Effector memory CD4-positive, alpha-beta T cell (primary cell): Measurements from ENCODE around the gene CLEC2L.

Source experiments
- DNase-seq, 3 donors: peaks; one replicate each; pipeline ENCODE4 v3.0.0-alpha.2; 2020
- H3K27ac ChIP-seq: 2 replicates; pipeline ENCODE4 v1.7.0; 2013; ENCODE audit warnings: mild to moderate bottlenecking, low read length, moderate library complexity; ENCODE audit not compliant: insufficient read depth, poor library complexity, severe bottlenecking
- H3K27me3 ChIP-seq: replicated peaks from 2 replicates; pipeline ENCODE4 v1.7.0; 2013; ENCODE audit warnings: mild to moderate bottlenecking, low read length; ENCODE audit not compliant: insufficient read depth, control insufficient read depth, poor library complexity, severe bottlenecking
- H3K36me3 ChIP-seq: 2 replicates; pipeline ENCODE4 v1.7.0; 2013; ENCODE audit warnings: mild to moderate bottlenecking, low read length, moderate library complexity; ENCODE audit not compliant: control insufficient read depth, insufficient read depth
- H3K4me1 ChIP-seq: 2 replicates; pipeline ENCODE4 v1.7.0; 2013; ENCODE audit warnings: low read length, mild to moderate bottlenecking; ENCODE audit not compliant: control insufficient read depth, insufficient read depth, poor library complexity, severe bottlenecking
- H3K4me3 ChIP-seq: 2 replicates; pipeline ENCODE4 v1.7.0; 2013; ENCODE audit warnings: low read length, low read depth, mild to moderate bottlenecking; ENCODE audit not compliant: insufficient read depth, poor library complexity, severe bottlenecking
- H3K9me3 ChIP-seq: 2 replicates; pipeline ENCODE4 v1.7.0; 2013; ENCODE audit warnings: mild to moderate bottlenecking, low read length, moderate library complexity; ENCODE audit not compliant: control insufficient read depth

Gene CLEC2L

GRCh38 chr7:139534096-139534495 is 10.6 kb downstream of the CLEC2L start:
- no peak for DNase-seq
- Histone ChIP-seq H3K4me1 (no peaks in the 10 kb centered on the region), H3K9me3 (no peaks in the 10 kb centered on the region), H3K27ac (no peak overlapping the region), H3K27me3 (no peaks in the 10 kb centered on the region), H3K4me3 (no peak overlapping the region), H3K36me3 (no peaks in the 10 kb centered on the region)

GRCh38 chr7:139534966-139535651 is 11.6 kb downstream of the CLEC2L start:
- Histone ChIP-seq H3K36me3 (no peaks in the 10 kb centered on the region), H3K4me3 (no peak overlapping the region), H3K27me3 (no peaks in the 10 kb centered on the region), H3K9me3 (no peaks in the 10 kb centered on the region), H3K4me1 (no peaks in the 10 kb centered on the region), H3K27ac (no peak overlapping the region)
- no peak for DNase-seq

- no peak overlapping the region for H3K4me3 ChIP-seq
- H3K4me1 ChIP-seq = no peaks in the 10 kb centered on the region
- H3K9me3 ChIP-seq = no peaks in the 10 kb centered on the region
- no peak overlapping the region for H3K27ac ChIP-seq
- DNase-seq = no peak
- no peaks in the 10 kb centered on the region for H3K36me3 ChIP-seq
- H3K27me3 ChIP-seq = no peaks in the 10 kb centered on the region
These were observed 12.7 kb downstream of the CLEC2L start for GRCh38 chr7:139536152-139536551.

GRCh38 chr7:139538881-139539635 is 15.6 kb downstream of the CLEC2L start:
- Histone ChIP-seq H3K4me3 (no peak overlapping the region), H3K4me1 (no peaks in the 10 kb centered on the region), H3K27ac (no peak overlapping the region), H3K27me3 (no peaks in the 10 kb centered on the region), H3K9me3 (no peaks in the 10 kb centered on the region), H3K36me3 (no peaks in the 10 kb centered on the region)
- DNase-seq = no peak

GRCh38 chr7:139540203-139540602 is 16.7 kb downstream of the CLEC2L start:
- Histone ChIP-seq H3K9me3 (no peaks in the 10 kb centered on the region), H3K36me3 (no peaks in the 10 kb centered on the region), H3K4me1 (no peaks in the 10 kb centered on the region), H3K4me3 (no peak overlapping the region), H3K27ac (no peak overlapping the region), H3K27me3 (no peaks in the 10 kb centered on the region)
- DNase-seq = no peak

- Histone ChIP-seq H3K4me1 (no peaks in the 10 kb centered on the region), H3K9me3 (no peaks in the 10 kb centered on the region), H3K27me3 (no peaks in the 10 kb centered on the region), H3K4me3 (no peak overlapping the region), H3K36me3 (no peaks in the 10 kb centered on the region), H3K27ac (no peak overlapping the region)
- DNase-seq = no peak
These were observed 18.3 kb downstream of the CLEC2L start for GRCh38 chr7:139541600-139542307.

GRCh38 chr7:139542308-139543151 is 19.0 kb downstream of the CLEC2L start:
- Histone ChIP-seq H3K9me3 (no peaks in the 10 kb centered on the region), H3K4me1 (no peaks in the 10 kb centered on the region), H3K36me3 (no peaks in the 10 kb centered on the region), H3K4me3 (no peak overlapping the region), H3K27ac (no peak overlapping the region), H3K27me3 (no peaks in the 10 kb centered on the region)
- DNase-seq = no peak

GRCh38 chr7:139543801-139544603 is 20.5 kb downstream of the CLEC2L start:
- H3K4me1 ChIP-seq = no peaks in the 10 kb centered on the region
- no peak overlapping the region for H3K4me3 ChIP-seq
- H3K36me3 ChIP-seq = no peaks in the 10 kb centered on the region
- DNase-seq = no peak
- H3K9me3 ChIP-seq = no peaks in the 10 kb centered on the region
- no peaks in the 10 kb centered on the region for H3K27me3 ChIP-seq
- H3K27ac ChIP-seq = no peak overlapping the region

- no peaks in the 10 kb centered on the region for H3K36me3 ChIP-seq
- H3K27ac ChIP-seq = no peak overlapping the region
- H3K4me1 ChIP-seq = no peaks in the 10 kb centered on the region
- H3K9me3 ChIP-seq = no peaks in the 10 kb centered on the region
- H3K27me3 ChIP-seq = no peaks in the 10 kb centered on the region
- no peak overlapping the region for H3K4me3 ChIP-seq
- DNase-seq = no peak
These were observed 21.2 kb downstream of the CLEC2L start for GRCh38 chr7:139544645-139545044.
